Neural progenitor cell (in vitro differentiated cells): Measurements from ENCODE around the gene FAM118A.

ENCODE experiments used
- CTCF ChIP-seq: fragments of 200-600 bp; sonication (generic); IDR thresholded peaks from 2 replicates; pipeline ENCODE4 v1.5.1; 2017; ENCODE audit warnings: antibody characterized with exemption, mild to moderate bottlenecking
- EZH2 ChIP-seq: fragments of 200-600 bp; sonication (generic); IDR thresholded peaks from 2 replicates; pipeline ENCODE4 v1.6.1; 2017; ENCODE audit warnings: antibody characterized with exemption, mild to moderate bottlenecking, moderate library complexity
- EZH2phosphoT487 ChIP-seq: fragments of 200-600 bp; sonication (generic); IDR thresholded peaks from 2 replicates; pipeline ENCODE4 v1.6.1; 2017; ENCODE audit warnings: antibody characterized with exemption

- TF ChIP-seq CTCF = no peak
- no peak for TF ChIP-seq EZH2phosphoT487
- TF ChIP-seq EZH2 = no peak
These were observed 1.3 kb upstream of the FAM118A start for GRCh38 chr22:45308391-45308956.
